DMS153 (cell line): ENCODE data around the gene OR2T1.
"Not testable (repeated sequence)": the region's sequence is repeated elsewhere in the genome, so short reads cannot be mapped to it uniquely, and the experiment has no call there.

ENCODE experiments used
- DNase-seq: peaks from one replicate; lab custom pipeline; 2025; lab: John Stamatoyannopoulos, UW

OR2T1 gene

DNA sequence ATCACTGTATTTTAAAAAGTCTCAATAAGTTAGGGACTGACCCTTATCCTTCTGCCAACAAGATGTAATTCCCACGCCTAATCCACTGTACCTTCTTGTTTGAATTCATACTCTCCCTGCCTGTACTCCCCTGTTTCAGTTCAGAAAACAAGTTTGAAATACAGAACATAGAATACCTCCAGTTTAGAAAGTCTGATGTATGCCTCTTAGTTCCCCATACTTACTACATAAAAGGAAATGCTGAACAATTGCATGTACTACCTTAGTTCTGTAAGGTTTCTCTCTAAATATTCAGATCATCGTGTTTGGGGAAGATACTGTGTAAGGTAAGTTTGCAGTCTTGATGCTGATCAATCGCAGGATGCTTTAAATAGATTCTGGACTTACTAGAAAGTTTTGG lies 33.5 kb downstream of the OR2T1 start:
- not testable (repeated sequence) for DNase-seq

DNA sequence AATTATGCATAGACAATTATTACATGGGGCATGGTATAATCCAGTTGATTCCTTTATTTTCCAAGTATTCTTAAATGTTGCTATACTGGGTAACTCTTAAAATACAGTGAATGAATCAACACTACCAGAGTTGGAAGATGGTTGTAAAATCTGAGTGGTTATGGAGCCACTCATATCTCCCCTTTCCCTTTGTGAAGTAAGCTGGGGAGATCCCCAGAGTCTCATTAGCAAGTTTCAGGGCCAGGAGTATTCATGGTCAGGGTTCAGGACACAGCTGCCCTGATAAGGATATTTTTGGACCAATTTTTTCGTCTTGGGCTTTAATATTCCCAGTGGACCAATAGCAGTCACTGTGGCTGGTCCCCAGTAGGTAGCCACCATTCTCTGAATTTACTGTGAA lies 35.8 kb downstream of the OR2T1 start:
- DNase-seq, result not testable (repeated sequence)

DNA sequence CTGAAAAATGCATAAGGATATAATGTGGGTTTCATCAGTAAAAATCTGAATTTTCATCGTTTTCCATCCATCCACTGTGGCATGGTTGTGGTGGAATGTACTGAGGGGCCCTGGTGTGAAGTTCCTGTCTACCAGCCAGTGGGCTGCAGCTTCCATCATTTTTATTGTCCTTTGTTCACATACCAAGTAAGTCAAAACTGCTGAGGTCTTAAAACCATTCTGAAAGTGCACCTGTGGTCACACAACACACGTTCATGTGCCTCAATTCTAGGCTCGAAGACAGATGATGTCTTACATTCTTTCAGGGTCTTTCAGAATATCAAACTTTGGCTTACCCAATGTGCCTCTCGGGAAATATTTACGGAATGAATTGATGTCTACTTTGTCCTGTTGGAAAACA lies 36.4 kb downstream of the OR2T1 start:
- not testable (repeated sequence) for DNase-seq

DNA sequence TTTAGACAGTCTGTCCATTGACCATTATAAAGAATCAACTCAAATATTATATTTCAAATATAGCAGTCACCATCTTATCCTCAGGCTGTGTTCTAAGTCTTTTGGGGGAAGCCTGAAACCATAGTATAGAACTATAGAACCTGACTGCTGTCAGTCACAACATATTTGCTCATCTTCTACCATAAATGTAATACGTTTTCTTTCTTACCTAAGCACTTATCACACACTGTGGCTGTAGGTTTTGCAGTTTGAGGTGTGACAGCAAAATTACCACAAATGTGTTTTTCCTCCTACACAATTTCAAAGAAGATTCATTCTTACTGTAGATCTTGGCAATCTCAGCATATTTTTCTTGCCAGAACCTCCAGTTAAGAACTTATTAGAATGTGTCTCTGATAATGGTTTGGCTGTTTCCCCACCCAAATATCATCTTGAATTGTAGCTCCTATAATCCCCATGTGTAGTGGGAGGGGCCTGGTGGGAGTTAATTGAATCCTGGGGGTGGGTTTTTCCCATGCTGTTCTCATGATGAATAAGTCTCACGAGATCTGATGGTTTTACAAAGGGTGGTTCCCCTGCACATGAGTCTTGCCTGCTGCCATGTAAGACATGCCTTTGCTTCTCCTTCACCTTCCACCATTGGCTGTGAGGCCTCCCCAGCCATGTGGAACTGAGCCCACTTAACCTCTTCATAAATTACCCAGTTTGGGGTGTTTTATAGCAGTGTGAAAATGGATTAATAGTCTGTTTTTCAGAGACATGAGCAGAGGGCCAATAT lies 39.8 kb downstream of the OR2T1 start:
- DNase-seq, result not testable (repeated sequence)

DNA sequence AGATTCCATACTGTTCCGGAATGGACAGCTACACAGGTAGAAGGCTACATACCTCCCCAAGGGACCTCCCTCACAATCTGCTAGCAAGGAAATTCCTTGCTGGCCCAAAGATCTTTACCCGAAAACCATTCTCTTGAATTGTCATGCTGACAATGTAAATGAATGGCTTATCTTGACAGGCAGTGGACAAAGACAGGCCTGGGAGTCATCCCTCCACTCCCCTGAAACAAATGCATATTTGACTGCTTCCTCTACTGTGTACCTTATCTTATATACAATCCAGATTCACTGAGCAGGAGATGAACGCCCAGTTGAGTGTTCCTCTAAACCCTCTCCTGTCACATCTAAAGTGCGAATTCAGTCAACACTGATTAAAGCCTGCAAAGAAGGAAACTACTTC lies 41.8 kb downstream of the OR2T1 start:
- DNase-seq, result not testable (repeated sequence)

DNA sequence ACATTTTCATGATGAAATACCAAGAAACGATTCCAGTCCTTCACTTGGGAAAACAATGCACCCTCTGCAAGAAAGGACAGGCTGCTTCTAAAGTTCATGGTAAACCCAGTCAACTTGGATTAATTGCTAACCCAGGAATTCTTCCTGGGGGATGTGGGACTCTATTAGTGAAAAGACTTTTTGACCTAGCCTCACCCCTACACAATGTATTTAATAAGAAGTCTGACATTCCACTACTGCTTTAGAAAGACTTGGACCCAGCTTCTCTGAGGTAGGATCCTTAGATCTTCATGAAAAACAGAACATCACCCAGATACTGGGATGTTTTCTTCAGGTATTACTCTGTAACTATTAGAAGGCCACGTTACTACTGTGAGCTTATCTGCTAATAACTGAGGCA lies 42.6 kb downstream of the OR2T1 start, which contains the start of gene OR2T2:
TSS of gene OR2T2 (plus strand) at position 239 of the 400 bp plus-strand sequence. CDS start 7,161 bp downstream, outside the sequence.
- not testable (repeated sequence) for DNase-seq

DNA sequence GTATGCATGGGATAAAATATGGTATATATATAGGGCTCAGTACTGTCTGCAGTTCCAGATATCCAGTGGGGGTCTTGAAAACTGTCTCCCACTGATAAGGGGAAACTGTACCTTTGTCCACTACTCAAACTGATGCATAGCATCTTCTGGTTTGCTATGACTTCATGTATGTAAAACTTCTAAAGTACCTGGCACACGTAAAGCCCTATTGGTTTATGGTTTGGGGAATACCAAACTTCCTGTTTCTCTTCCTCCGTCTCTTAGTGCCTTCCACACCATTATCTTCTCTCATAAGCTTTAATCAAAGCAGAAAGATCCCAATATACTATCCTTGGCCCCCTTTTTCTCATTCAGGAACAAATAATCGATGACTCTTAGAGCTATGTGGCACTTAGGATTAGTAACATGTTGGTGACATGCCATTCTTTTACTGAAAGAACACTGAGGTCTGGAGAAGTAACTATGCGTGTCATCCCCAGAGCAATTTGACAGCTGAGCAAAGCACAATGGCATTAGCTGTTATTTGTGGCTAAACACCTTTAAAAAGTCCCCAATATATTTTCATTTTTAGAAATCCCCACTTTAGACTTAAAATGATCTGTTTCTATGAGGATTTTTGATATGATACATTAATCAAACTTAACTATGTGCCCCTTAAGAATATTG lies 45.7 kb downstream of the OR2T1 start:
- not testable (repeated sequence) for DNase-seq

DNA sequence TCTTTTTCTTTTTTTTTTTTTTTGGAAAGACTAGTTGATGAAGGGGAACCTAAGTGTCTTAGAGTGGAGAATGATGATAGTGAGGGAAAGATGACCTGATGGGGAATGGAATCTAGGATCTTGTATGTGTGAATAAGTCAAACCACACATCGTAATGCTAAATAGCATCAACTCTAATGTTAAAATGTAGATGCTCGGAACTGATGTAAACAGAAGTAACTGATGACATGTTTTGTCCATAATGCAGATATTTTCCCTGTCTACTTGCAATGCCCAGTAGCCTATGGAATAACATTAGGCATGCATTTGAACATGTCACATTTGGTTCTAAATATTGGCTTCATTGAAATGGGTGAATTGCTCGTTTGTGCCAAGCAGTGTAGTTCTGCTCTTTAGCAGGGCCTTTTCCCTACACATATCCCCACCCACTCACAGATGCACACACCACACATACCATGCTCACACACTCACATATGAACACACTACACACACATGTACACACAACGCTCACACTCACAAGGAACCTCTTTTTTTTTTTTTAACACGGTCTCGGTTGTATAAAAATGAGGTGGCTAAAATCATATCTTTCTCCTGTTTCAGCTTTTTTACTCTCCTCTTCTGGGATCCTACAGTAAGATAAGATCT lies 47.1 kb downstream of the OR2T1 start:
- DNase-seq, result not testable (repeated sequence)

DNA sequence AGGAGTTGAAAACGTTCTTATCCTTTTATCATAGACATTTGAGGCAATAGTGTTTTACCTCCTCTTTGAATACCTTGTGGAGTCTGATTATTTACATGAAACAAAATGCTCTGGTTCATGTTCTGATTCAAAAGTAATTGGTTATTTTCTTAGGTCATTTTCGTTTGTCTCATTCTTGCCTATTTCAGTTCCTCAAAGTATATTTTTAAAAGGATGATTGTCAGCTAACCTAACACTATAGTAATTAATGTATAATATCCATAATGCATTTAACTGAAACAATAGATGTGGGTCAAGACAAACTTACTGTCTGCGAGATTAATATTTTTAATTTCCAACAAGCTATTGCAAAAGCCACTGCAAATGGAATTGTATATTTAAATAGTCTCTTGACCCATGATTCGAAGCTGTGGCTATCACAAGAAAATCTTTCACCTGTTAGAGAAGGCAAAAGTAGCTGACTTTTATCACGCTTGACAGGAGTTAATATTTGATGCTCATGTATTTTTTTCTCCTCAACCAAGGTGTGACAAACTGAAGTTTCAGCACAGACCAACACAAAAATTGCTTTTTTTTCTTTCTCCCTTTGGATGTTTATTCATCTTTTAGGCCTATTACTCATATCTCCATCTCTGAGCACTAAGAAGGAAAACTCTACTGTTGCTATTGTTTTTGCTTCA lies 47.8 kb downstream of the OR2T1 start:
- DNase-seq, result not testable (repeated sequence)

DNA sequence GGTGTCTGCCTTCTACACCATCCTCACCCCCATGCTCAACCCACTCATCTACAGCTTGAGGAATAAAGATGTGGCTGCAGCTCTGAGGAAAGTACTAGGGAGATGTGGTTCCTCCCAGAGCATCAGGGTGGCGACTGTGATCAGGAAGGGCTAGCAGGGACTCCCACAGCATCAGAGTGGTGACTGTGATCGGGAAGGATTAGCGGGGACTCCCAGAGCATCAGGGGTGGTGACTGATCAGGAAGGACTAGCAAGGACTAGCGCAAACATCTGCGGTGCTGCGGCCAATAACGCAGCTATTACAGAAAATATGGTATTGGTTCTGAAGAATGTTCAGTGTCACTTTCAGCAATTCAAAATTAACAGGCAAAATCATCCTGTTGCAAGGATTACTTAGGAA lies 50.8 kb downstream of the OR2T1 start:
- DNase-seq, result not testable (repeated sequence)

DNA sequence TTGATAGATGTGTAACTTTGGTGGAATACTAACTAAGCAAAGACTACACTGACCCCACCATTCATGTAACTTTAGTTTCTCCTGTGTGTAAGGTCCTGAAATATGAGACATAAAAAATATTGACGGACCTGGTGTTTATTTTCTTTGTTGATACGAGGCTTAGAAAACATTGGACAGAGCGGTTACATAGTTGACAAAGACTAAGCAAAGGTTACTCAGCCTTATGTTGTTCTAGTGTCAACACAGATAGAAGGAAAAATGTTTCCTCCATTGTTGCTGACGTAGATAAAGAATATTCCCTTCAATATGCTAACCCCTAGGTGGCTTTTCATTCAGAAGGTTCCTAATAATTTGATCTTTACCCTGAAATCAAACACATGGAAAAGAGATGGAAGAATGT lies 52.2 kb downstream of the OR2T1 start:
- DNase-seq, result not testable (repeated sequence)

DNA sequence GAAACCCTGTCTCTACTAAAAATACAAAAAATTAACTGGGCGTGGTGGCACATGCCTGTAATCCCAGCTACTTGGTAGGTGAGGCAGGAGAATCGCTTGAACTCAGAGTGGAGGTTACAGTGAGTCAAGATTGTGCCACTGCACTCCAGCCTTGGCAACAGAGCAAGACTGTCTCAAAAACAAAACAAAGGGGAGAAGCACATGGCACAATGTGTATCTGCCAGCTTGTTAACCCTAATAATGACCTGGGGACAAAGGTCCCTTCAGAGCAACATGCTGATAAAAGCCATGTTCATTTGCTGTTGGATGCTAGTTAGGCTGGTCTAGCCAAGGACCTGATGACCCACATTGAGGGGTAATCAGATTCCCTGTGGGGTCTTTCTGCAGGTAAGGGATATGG lies 53.8 kb downstream of the OR2T1 start:
- DNase-seq, result not testable (repeated sequence)
